DND-41 (cell line): ENCODE measurements around the gene MAB21L4.

Experiments used
- ATAC-seq: fragments of 200-7000 bp; cut with Tn5 transposase; 3 replicates; pipeline ENCODE4 v1.9.1; 2021; ENCODE audit warnings: low read depth; ENCODE audit not compliant: insufficient read depth
- DNase-seq: peaks from one replicate; pipeline ENCODE4 v3.0.0-alpha.2; 2020
- H2AFZ ChIP-seq: 2 replicates; pipeline ENCODE4 v1.6.0; 2012; ENCODE audit warnings: low read depth, low read length
- H3K27ac ChIP-seq: 2 replicates; pipeline ENCODE4 v1.5.1; 2012; ENCODE audit warnings: low read length, inconsistent platforms
- H3K27me3 ChIP-seq: fragments of 200-600 bp; sonication (generic); 2 replicates; pipeline ENCODE4 v1.6.0; 2012; ENCODE audit warnings: low read length, mild to moderate bottlenecking, inconsistent platforms; ENCODE audit not compliant: insufficient read depth, poor library complexity
- H3K36me3 ChIP-seq: 2 replicates; pipeline ENCODE4 v1.5.1; 2012; ENCODE audit warnings: low read length, inconsistent platforms; ENCODE audit not compliant: insufficient read depth
- H3K4me1 ChIP-seq: 2 replicates; pipeline ENCODE4 v1.5.1; 2012; ENCODE audit warnings: mild to moderate bottlenecking, low read length; ENCODE audit not compliant: insufficient read depth
- H3K4me2 ChIP-seq: 2 replicates; pipeline ENCODE4 v1.6.0; 2012; ENCODE audit warnings: mild to moderate bottlenecking, moderate library complexity, low read length, inconsistent platforms; ENCODE audit not compliant: insufficient read depth
- H3K4me3 ChIP-seq, 2 experiments: fragments of 200-600 bp in 1 of 2; shearing (Covaris generic) in 1 of 2; 2 replicates each; pipeline ENCODE4 v1.5.1; 2012 to 2016; ENCODE audit warnings: inconsistent platforms in 2 of 2, low read length in 2 of 2, mild to moderate bottlenecking in 2 of 2, low read depth in 1 of 2, moderate library complexity in 1 of 2
- H3K79me2 ChIP-seq: 2 replicates; pipeline ENCODE4 v1.6.0; 2012; ENCODE audit warnings: low read length, inconsistent platforms; ENCODE audit not compliant: insufficient read depth
- H3K9ac ChIP-seq: 2 replicates; pipeline ENCODE4 v1.6.0; 2012; ENCODE audit warnings: low read depth, mild to moderate bottlenecking, inconsistent platforms, low read length, moderate library complexity
- H3K9me3 ChIP-seq: 2 replicates; pipeline ENCODE4 v1.5.1; 2012; ENCODE audit warnings: low read length, moderate library complexity, mild to moderate bottlenecking, inconsistent platforms; ENCODE audit not compliant: insufficient read depth, severe bottlenecking
- H4K20me1 ChIP-seq: 2 replicates; pipeline ENCODE4 v1.6.0; 2012; ENCODE audit warnings: low read length; ENCODE audit not compliant: insufficient read depth
- EZH2 ChIP-seq: IDR thresholded peaks from 3 replicates; pipeline ENCODE4 v1.6.1; 2012; ENCODE audit warnings: borderline replicate concordance, low read depth, mild to moderate bottlenecking, moderate library complexity, low read length, inconsistent platforms; ENCODE audit not compliant: severe bottlenecking
- TF ChIP-seq, protein P1 (sequence below): IDR thresholded peaks from 2 replicates; pipeline ENCODE4 v1.5.1; 2012; ENCODE audit warnings: borderline replicate concordance, low read length, moderate library complexity, mild to moderate bottlenecking; ENCODE audit not compliant: poor library complexity, severe bottlenecking; ENCODE audit errors: extremely low read depth

Gene MAB21L4

GRCh38 chr2:240873805-240874714, 21.9 kb downstream of the MAB21L4 start:
- H3K36me3 ChIP-seq, result no peaks in the 10 kb centered on the region
- peaks cover under 1% of the 10 kb centered on the region for H3K27me3 ChIP-seq
- no peak for TF ChIP-seq EZH2
- TF ChIP-seq, protein P1, sequence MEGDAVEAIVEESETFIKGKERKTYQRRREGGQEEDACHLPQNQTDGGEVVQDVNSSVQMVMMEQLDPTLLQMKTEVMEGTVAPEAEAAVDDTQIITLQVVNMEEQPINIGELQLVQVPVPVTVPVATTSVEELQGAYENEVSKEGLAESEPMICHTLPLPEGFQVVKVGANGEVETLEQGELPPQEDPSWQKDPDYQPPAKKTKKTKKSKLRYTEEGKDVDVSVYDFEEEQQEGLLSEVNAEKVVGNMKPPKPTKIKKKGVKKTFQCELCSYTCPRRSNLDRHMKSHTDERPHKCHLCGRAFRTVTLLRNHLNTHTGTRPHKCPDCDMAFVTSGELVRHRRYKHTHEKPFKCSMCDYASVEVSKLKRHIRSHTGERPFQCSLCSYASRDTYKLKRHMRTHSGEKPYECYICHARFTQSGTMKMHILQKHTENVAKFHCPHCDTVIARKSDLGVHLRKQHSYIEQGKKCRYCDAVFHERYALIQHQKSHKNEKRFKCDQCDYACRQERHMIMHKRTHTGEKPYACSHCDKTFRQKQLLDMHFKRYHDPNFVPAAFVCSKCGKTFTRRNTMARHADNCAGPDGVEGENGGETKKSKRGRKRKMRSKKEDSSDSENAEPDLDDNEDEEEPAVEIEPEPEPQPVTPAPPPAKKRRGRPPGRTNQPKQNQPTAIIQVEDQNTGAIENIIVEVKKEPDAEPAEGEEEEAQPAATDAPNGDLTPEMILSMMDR, result no peak
- no peaks in the 10 kb centered on the region for H3K79me2 ChIP-seq
- no peak for DNase-seq
- H3K9me3 ChIP-seq, result no peaks in the 10 kb centered on the region
- no peak overlapping the region for H3K4me2 ChIP-seq
- H3K4me3 ChIP-seq, result no peak overlapping the region
- H3K9ac ChIP-seq, result no peak overlapping the region
- no peaks in the 10 kb centered on the region for H3K4me1 ChIP-seq
- H2AFZ ChIP-seq, result no peak overlapping the region
- ATAC-seq, result no peak
- H4K20me1 ChIP-seq, result peaks cover 8% of the 10 kb centered on the region; the same call in 1 of the 2 replicates
- H3K27ac ChIP-seq, result no peak overlapping the region

- Histone ChIP-seq H4K20me1 (peaks cover 8% of the 10 kb centered on the region; the same call in 1 of the 2 replicates), H3K9me3 (no peaks in the 10 kb centered on the region), H3K79me2 (no peaks in the 10 kb centered on the region), H3K4me1 (no peaks in the 10 kb centered on the region), H3K27me3 (peaks cover 8% of the 10 kb centered on the region), H3K4me2 (no peak overlapping the region), H3K4me3 (no peak overlapping the region), H3K9ac (no peak overlapping the region), H3K27ac (no peak overlapping the region), H2AFZ (no peak overlapping the region), H3K36me3 (no peaks in the 10 kb centered on the region)
- DNase-seq (no peak), ATAC-seq (no peak)
- TF ChIP-seq EZH2, result no peak
- TF ChIP-seq, protein P1, result no peak
Observed at GRCh38 chr2:240873098-240873788, 22.7 kb downstream of the MAB21L4 start.

DNA sequence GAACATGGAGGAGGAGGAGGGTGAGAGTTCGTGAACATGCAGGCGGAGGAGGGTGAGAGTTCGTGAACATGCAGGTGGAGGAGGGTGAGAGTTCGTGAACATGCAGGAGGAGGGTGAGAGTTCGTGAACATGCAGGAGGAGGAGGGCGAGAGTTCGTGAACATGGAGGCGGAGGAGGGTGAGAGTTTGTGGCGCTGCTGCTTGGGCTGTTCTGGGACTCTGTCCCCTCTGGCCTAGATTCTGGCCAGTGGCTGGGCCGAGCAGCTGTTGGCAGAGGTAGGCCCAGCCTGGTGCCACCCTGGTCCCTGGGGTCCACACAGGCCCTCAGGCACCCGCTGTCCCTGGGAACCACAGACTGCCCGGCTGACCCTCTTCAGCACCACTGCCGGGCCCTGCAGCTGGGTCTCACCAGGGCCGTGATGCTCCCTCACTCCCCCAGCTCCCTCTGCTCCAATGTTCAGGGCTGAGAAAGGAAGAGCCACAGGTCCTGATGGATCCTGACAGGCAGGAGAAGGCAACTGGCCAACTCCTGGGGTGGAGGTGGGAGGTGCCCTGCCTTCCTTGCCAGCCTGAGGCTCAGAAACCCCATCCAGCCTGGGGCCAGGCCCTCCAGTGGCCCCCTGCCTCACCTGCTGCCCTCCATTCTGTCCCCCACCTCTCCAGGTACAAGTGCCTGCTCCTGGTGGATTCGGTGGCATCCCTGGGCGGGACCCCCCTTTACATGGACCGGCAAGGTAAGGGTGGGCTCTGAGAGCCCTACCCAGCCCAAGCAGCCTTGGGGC, 23.4 kb downstream of the MAB21L4 start:
- Histone ChIP-seq H4K20me1 (peaks cover 8% of the 10 kb centered on the region; the same call in 1 of the 2 replicates), H3K27ac (no peak overlapping the region), H3K79me2 (no peaks in the 10 kb centered on the region), H3K4me1 (no peaks in the 10 kb centered on the region), H2AFZ (no peak overlapping the region), H3K4me3 (no peak overlapping the region), H3K9me3 (no peaks in the 10 kb centered on the region), H3K36me3 (no peaks in the 10 kb centered on the region), H3K4me2 (no peak overlapping the region), H3K9ac (no peak overlapping the region), H3K27me3 (peaks cover 15% of the 10 kb centered on the region)
- DNase-seq, result no peak
- no peak for ATAC-seq
- TF ChIP-seq EZH2, result no peak
- TF ChIP-seq, protein P1, result no peak
